ENCODE results near the gene TSC2.
"Not testable (repeated sequence)": the region's sequence is repeated elsewhere in the genome, so short reads cannot be mapped to it uniquely, and the experiment has no call there.

TSC2 gene

DNA sequence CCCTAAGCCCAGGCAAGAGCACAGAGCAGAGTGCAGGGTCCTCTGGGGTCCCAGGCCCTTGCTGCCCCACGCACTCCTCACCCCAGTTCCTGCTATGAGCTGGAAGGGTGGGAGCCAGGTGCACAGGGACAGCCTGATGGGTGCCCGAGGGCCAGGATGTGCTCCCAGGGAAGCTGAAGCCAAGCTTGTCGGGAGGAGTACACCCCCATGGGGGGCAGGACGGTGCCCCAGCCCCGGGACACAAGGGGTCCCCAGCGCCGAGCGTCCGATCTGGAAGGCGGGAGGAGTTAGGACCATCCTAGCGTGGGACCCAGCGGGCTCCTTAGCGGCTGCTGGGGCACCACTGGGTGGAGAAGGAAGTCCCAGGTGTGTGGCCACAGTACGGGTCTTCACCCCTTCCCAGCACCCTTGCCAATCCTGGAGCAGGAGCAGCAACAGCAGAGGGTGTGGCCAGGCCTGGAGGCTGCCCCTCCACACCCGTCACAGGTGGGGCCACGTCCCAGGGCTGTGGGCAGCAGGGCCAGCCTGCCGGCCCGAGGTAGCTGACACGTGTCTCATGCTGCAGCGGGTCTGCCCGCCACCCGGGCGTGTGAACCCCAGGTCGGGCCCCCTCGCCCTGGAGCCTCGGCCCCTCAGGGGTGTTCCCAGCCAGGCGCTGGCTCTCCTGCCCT lies 76.1 kb downstream of the TSC2 start:
- not testable (repeated sequence) for DNase-seq (ENCODE audit: low spot score)

DNA sequence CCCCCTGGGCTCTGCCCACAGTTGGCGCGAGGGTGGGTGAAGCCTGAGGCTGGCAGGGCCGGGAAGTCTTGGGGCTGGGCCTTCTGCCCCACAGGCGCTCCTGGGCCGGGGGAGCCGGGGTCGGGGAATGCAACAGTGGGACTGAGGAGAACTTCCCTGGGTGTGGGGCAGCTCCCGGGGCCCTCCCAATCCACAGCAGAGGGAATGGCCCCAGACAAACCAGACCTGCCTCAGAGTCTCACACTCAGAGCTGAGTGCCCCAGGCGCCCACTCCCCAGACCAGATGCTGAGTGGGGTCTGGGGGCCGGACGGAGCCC lies 76.5 kb downstream of the TSC2 start:
- DNase-seq (ENCODE audit: low spot score): peak; percentile 11

DNA sequence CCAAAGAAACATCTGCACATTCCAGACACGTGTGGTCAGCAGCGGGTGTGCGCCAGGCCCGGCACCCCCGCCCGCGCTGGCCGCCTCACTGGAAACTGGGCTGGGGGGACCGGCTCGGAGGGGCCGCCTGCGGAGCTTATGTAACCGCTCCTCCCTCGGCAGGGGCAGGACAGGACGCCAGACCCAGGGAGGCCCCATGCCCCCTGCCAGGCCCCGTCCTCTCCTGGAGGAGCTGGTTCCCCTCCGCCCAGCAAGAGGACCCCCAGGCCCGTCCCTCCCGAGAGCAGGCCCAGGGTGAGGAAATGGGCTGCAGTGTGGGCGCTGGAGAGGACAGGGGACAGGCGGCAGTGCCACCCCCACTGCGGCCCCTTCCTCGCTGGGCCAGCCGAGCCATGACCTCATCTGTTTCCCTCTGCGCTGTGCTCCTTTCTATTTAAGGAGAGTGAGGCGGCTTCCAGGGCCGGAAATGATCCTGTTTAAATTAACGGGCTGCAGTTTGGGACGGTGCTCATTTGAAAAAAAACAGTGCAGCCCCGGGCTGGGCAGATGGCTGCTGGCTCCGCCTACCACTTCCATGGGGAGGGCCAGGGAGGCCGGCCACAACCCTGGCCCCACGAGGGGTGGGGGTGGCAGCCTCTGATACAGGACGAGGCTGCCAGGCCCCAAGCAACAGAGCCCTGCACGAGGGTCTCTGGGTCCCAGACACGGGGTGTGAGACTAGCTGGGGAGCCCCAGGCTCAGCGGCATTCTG lies 77.1 kb downstream of the TSC2 start:
- DNase-seq (ENCODE audit: low spot score): peak; percentile 51

DNA sequence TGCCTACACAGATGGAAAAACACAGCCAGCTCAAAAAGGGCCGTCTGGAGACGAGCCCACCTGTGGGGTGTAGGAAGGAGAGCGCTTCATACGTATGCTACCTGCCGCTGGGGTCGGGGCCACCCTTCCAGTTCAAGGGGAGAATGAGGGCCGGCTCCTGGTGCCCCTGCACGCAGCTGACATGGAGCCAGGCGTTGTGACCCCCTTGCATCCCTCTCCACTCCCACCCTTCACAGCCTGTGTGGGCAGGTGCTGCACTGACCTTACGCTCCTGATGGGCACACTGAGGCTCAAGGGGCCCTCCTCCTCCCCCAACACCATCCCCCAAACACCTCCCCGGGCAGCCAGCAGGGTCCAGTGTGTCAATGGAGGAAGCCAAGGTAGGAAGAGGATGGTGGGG lies 77.8 kb downstream of the TSC2 start:
- not testable (repeated sequence) for DNase-seq (ENCODE audit: low spot score)

DNA sequence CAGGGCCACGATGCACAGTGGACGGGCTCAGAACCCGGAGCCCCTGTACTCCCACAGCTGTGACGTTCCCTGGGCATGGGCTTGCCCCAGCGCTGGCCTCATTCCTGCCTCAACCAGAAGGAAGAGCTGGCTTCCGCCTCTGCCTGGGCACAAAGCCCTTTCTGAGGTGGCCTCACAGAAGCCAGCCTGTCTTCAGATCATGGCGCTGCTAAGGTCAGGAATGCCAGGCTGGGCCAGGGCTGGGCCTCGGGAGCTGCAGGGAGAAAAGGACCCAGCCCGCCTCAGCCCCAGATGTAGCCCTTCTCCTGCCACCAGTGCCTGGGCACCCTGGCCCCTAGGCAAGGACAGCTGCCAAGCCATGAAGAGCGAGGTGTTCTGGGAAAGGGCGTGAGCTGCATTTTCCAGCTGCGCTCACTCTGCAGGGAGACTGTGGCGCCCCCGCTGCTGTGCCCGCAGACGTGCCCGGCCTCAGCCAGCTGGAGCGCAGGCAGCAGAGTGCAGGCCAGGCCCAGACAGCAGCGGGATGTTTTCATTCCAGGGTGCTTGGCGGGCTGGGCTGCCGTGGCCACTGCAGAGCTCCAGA lies 78.5 kb downstream of the TSC2 start:
- peak; percentile 23 for DNase-seq (ENCODE audit: low spot score)

DNA sequence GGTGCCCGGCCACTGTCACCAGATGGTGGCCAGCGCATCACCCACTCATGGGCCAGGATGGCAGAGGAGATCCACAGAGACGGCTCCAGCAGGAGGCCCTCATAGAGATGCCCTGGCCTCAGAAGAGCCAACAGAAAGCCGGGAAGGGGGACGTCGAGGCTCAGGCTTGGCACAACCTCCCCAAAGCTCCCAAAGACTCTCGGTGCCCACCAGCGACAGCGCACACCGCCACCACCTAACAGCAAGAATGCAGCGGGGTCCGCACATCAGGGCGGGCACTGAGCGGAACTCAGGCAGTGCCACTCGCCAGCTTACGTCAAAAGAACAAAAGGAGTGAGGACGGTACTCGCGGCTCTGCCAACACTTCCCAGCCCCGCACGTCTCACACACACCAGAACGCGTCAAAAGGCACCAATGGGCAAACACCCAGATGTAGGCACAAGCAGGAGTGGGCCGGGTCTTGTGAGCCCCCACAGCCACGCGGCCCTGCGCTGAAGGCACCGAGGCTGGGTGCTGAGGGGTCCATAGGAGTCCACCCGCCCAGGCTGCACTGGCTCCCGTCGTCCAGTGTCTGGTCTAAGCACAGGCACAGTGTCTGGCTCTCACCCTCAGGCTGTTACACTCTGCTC lies 79.3 kb downstream of the TSC2 start:
- DNase-seq (ENCODE audit: low spot score): not testable (repeated sequence)

DNA sequence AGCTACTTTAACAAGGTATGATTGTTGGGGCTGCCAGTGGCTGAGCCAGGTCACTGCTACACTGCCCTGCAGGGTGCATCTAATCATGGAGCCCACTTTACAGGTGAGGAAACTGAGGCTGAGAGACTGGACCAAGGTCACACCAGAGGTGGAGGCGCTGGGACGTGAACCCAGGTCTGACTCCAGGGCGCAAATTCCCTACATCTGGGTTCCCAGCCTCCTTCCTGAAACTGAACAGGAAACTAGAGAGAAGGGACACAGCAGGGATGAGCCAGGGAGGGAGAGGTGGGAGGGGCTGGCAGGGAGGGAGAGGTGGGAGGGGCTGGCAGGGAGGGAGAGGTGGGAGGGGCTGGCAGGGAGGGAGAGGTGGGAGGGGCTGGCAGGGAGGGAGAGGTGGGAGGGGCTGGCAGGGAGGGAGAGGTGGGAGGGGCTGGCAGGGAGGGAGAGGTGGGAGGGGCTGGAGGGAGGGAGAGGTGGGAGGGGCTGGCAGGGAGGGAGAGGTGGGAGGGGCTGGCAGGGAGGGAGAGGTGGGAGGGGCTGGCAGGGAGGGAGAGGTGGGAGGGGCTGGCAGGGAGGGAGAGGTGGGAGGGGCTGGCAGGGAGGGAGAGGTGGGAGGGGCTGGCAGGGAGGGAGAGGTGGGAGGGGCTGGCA lies 80.0 kb downstream of the TSC2 start:
- not testable (repeated sequence) for DNase-seq (ENCODE audit: low spot score)

DNA sequence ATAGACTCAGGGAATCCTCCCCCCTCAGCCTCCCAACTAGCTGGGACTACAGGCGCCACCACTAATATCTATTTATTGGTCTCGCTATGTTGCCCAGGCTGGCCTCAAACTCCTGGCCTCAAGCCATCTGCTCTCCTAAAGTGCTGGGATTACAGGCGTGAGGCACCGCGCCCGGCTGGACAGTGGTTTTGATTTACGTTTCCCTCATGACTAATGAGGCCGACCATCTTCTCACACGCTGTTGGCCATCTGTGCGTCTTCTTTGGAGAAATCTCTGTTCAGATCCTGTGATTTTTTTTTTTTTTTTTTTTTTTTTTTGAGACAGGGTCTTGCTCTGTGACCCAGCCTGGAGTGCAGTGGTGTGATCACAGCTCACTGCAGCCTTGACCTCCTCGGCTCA lies 81.5 kb downstream of the TSC2 start:
- DNase-seq (ENCODE audit: low spot score): not testable (repeated sequence)

DNA sequence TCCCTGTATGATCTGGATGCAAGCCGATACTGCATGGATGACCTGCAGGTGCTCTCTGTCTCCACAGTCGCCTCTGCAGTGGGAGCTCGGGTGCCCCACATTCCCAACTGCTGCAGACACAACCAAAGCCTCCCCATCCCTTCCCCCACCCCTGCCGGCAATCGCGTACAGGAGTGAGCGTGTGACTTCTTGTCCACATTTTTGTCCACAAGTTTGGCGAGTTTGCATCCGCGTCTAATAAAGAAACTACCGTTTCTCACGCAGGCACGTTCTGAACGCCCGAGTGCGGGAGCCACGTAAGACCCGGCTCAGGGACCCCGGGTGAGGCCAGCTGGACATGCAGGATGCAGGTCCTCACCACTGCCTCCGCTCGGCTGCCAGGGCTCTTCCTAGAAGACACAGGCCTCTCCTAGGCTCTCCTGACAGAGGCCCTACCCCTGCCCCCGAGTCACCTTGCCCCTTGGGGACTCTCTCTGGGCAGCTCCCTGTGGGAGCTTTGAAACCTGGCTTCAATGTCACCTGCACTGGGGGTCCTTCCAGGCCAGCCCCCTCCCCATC lies 82.2 kb downstream of the TSC2 start:
- DNase-seq (ENCODE audit: low spot score): not testable (repeated sequence)

DNA sequence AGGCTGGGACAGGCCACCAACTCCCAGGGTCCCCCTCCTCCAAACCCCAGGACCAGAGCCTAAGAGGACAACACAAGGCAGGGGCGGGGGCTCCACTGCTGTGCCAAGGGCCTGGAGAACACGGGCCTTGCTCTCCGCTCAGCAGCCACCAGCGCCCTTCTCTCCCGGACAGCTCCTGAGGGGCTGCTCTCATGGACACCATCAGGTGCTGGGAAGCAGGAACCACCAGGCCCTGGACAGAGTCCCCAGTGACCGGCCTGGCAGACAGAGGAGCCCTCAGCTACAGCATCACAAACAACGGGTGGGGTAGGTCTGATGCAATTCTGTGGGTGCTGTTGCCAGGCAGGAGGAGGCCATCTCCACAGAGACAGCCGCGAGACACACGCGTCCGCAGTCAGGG lies 86.0 kb downstream of the TSC2 start:
- DNase-seq (ENCODE audit: low spot score): not testable (repeated sequence)

DNA sequence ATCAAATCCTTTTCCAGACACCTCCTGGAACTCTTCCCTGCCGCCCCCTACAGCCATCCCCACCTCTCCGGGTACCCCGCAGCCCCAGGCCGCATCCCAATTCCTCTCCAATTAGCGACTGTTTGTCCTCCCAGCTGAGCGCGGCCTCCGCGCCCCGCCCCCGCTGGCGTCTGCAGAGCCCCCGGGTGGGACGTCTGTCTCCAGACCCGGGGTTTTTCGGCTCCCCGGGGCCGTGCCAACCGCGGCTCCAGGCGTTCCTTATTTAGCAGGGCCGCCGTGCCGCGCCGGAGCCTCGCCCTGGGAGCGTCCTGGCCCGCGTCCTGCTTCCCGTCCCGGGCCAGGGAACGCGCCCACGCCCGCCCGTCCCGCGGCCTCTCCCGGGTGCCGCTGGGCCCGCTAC lies 87.3 kb downstream of the TSC2 start:
- DNase-seq (ENCODE audit: low spot score): not testable (repeated sequence)

DNA sequence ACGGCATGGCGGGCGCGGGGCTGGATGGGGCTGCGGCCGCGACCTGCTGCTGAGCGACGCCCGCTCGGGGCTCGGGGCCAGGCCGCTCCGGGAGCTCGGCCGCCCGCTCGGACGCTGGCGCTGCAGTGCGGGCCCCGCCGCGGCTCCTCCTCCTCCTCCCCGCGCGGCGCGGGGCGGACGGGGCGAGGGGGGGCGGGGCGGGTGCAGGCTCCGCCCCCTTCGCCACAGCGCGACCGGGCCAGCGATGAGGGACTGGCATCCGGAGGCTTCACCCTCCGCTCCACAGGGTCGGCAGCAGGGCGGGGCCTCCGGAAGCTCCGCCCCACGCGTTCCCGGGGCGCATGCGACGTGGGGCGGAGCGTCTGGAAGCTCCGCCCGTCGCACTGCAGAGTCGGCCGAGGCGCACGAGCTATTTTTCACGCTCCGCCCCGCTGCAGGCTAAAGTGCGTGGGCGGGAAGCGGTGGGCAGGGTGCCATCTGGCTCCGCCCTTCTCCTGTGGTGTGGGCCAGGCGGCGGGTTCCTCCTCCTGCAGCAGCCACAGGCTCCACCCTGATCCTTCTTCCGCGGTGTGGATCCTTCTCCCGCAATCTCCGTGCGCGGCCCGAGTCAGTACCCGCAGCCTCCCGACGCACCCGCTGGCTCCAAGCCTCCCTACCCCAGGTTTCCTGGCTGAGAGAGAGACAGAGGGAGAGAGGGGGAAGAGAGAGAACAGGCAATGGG lies 88.1 kb downstream of the TSC2 start, which contains the start of gene PKD1:
PKD1 (minus strand) TSS at position 129 of the 721 bp plus-strand sequence. CDS start 209 bp downstream, outside the sequence.
- DNase-seq (ENCODE audit: low spot score): peak; percentile 54

All from GM03348 (cell line).